Upper lobe of left lung (tissue), 6 donors: ENCODE results near the gene ALDH9A1. TPM values are rescaled to one million over a fixed set of nuclear protein-coding genes. Genes with fewer than 3 reads are reported as not detected.
"Not testable (repeated sequence)": the region's sequence is repeated elsewhere in the genome, so short reads cannot be mapped to it uniquely, and the experiment has no call there.

Source experiments
- ATAC-seq, 2 donors: fragments of 200-7000 bp; cut with Tn5 transposase; one replicate each; pipeline ENCODE4 v1.9.1; 2022; ENCODE audit warnings: mild to moderate bottlenecking in 2 of 2, moderate library complexity in 2 of 2; ENCODE audit not compliant: low FRiP score in 2 of 2
- DNase-seq, 2 donors: peaks; one replicate each; pipeline ENCODE4 v3.0.0-alpha.2; 2019 to 2020
- H3K27ac ChIP-seq, 4 donors: fragments of 200-600 bp; sonication (generic); one replicate each; pipeline ENCODE4 v1.5.1; 2016 to 2019
- H3K27me3 ChIP-seq, 4 donors: fragments of 200-600 bp; sonication (generic); one replicate each; pipeline ENCODE4 v1.5.1; 2017 to 2019
- H3K36me3 ChIP-seq, 4 donors: fragments of 200-600 bp; sonication (generic); one replicate each; pipeline ENCODE4 v1.5.1; 2016 to 2019
- H3K4me1 ChIP-seq, 4 donors: fragments of 200-600 bp; sonication (generic); one replicate each; pipeline ENCODE4 v1.5.1; 2018 to 2019
- H3K4me3 ChIP-seq, 4 donors: fragments of 200-600 bp; sonication (generic); one replicate each; pipeline ENCODE4 v1.5.1; 2017 to 2019; ENCODE audit warnings: mild to moderate bottlenecking in 2 of 4, moderate library complexity in 1 of 4
- H3K9me3 ChIP-seq, 4 donors: fragments of 200-600 bp; sonication (generic); one replicate each; pipeline ENCODE4 v1.5.1; 2018 to 2019
- CTCF ChIP-seq, 6 experiments: fragments of 450-650 bp in 4 of 6; fragments of 200-600 bp in 2 of 6; sonication (generic) in 2 of 6; IDR thresholded peaks; one replicate each; pipeline ENCODE4 v1.5.1; 2016 to 2019; ENCODE audit warnings: antibody characterized with exemption in 6 of 6
- EP300 ChIP-seq, 4 donors: sonication (generic); formaldehyde crosslinking; IDR thresholded peaks; one replicate each; pipeline ENCODE4 v1.5.1; 2017; ENCODE audit warnings: antibody characterized with exemption in 4 of 4, control low read depth in 2 of 4
- POLR2A ChIP-seq, 4 donors: fragments of 450-650 bp; IDR thresholded peaks; one replicate each; pipeline ENCODE4 v1.5.1; 2016 to 2017; ENCODE audit warnings: antibody characterized with exemption in 4 of 4, mild to moderate bottlenecking in 2 of 4
- POLR2AphosphoS5 ChIP-seq, 2 donors: sonication (generic); formaldehyde crosslinking; IDR thresholded peaks; one replicate each; pipeline ENCODE4 v1.5.1; 2017; ENCODE audit warnings: antibody characterized with exemption in 2 of 2
- WGBS, 2 donors: methylation state at CpG; one replicate each; pipeline ENCODE4 v1.1.5; 2017 to 2018; 5-methylcytosine and 5-hydroxymethylcytosine counted together
- total RNA-seq, 6 donors: library from RNA; depleted of rRNA in 4 of 6; stranded (reverse); fragments of >200 nt in 4 of 6; gene quantifications; one replicate each; pipeline versions ENCODE4 v1.1.0 to v1.2.1, GENCODE V29; 2016 to 2021
- donor health status: DM: no; HTN: no; CAD: no; lungs with moderate emphysema.
- donor health status: DM: no; HTN: yes; CAD: no; lungs with severe emphysema.

ALDH9A1 gene
- total RNA-seq, 6 donors from 2014 or later: 29.3 to 64.1 (median 48.1) TPM

- Histone ChIP-seq H3K4me1 (no peaks in the 10 kb centered on the region), H3K36me3 (peaks cover 18 to 48% (median 30%) of the 10 kb centered on the region in 4 donors), H3K9me3 (no peaks in the 10 kb centered on the region), H3K4me3 (no peak overlapping the region), H3K27me3 (no peaks in the 10 kb centered on the region), H3K27ac (no peak overlapping the region)
- DNase-seq (no peak), ATAC-seq (no peak)
- TF ChIP-seq CTCF (IDR thresholded peaks at IDR 0.05) (no peak), EP300 (IDR thresholded peaks at IDR 0.05) (no peak)
Observed at GRCh38 chr1:165737196-165737595, 38.8 kb upstream of the ALDH9A1 start.

- Histone ChIP-seq H3K27me3 (no peaks in the 10 kb centered on the region), H3K9me3 (no peaks in the 10 kb centered on the region), H3K27ac (no peak overlapping the region), H3K36me3 (peaks cover 0 to 37% (median 11%) of the 10 kb centered on the region in 4 donors), H3K4me1 (no peaks in the 10 kb centered on the region), H3K4me3 (no peak overlapping the region)
- ATAC-seq: no peak
- no peak for DNase-seq
- WGBS, 2 donors: 78 to 84% methylated on average over 3 of the region's 3 CpGs
- no peak for TF ChIP-seq CTCF (IDR thresholded peaks at IDR 0.05)
- no peak for TF ChIP-seq POLR2A (IDR thresholded peaks at IDR 0.05)
- TF ChIP-seq POLR2AphosphoS5 (IDR thresholded peaks at IDR 0.05): no peak
- TF ChIP-seq EP300 (IDR thresholded peaks at IDR 0.05): no peak
Observed at GRCh38 chr1:165734906-165735305, 36.5 kb upstream of the ALDH9A1 start.

GRCh38 chr1:165726841-165727240, 28.5 kb upstream of the ALDH9A1 start:
- Histone ChIP-seq H3K36me3 (peaks cover 4 to 36% (median 18%) of the 10 kb centered on the region in 4 donors), H3K9me3 (no peaks in the 10 kb centered on the region), H3K27me3 (no peaks in the 10 kb centered on the region), H3K4me1 (no peaks in the 10 kb centered on the region), H3K4me3 (no peak overlapping the region), H3K27ac (no peak overlapping the region)
- ATAC-seq: no peak
- WGBS, 2 donors: 95 to 100% methylated on average over 2 of the region's 2 CpGs
- TF ChIP-seq EP300 (IDR thresholded peaks at IDR 0.05) (no peak), POLR2AphosphoS5 (IDR thresholded peaks at IDR 0.05) (no peak), POLR2A (IDR thresholded peaks at IDR 0.05) (no peak), CTCF (IDR thresholded peaks at IDR 0.05) (no peak)
- DNase-seq: no peak

- Histone ChIP-seq H3K36me3 (peaks cover 4 to 29% (median 18%) of the 10 kb centered on the region in 4 donors), H3K9me3 (no peaks in the 10 kb centered on the region), H3K4me3 (no peak overlapping the region), H3K27ac (no peak overlapping the region), H3K27me3 (no peaks in the 10 kb centered on the region), H3K4me1 (no peaks in the 10 kb centered on the region)
- 93 to 96% methylated on average over 2 of the region's 2 CpGs for WGBS, 2 donors
- ATAC-seq (no peak), DNase-seq (no peak)
- TF ChIP-seq EP300 (IDR thresholded peaks at IDR 0.05): no peak
- TF ChIP-seq POLR2A (IDR thresholded peaks at IDR 0.05): no peak
- no peak for TF ChIP-seq POLR2AphosphoS5 (IDR thresholded peaks at IDR 0.05)
- no peak for TF ChIP-seq CTCF (IDR thresholded peaks at IDR 0.05)
Observed at GRCh38 chr1:165726169-165726568, 27.8 kb upstream of the ALDH9A1 start.

- DNase-seq (no peak), ATAC-seq (peak in 1 of 2 donors; percentile 54)
- H3K27me3 ChIP-seq: no peaks in the 10 kb centered on the region
- H3K27ac ChIP-seq: no peak overlapping the region
- H3K4me3 ChIP-seq: no peak overlapping the region
- H3K9me3 ChIP-seq: no peaks in the 10 kb centered on the region
- peak; percentile 14 to 66 (median 42) for TF ChIP-seq CTCF (IDR thresholded peaks at IDR 0.05)
- TF ChIP-seq EP300 (IDR thresholded peaks at IDR 0.05): no peak
- no peaks in the 10 kb centered on the region for H3K4me1 ChIP-seq
- WGBS, 2 donors: 22 to 29% methylated on average over 4 of the region's 4 CpGs
- H3K36me3 ChIP-seq: no peaks in the 10 kb centered on the region
Observed at GRCh38 chr1:165717918-165718515, 19.7 kb upstream of the ALDH9A1 start.

- H3K27me3 ChIP-seq, H3K27ac ChIP-seq, ATAC-seq, H3K36me3 ChIP-seq, DNase-seq, H3K4me3 ChIP-seq, H3K9me3 ChIP-seq, H3K4me1 ChIP-seq: not testable (repeated sequence)
- WGBS, 2 donors: 81 to 93% methylated on average over 8 of the region's 8 CpGs
Observed at GRCh38 chr1:165716265-165717051, 18.1 kb upstream of the ALDH9A1 start.
